Dendritic cell treated with granulocyte-macrophage colony-stimulating factor and Interleukin-4, amounts not matched to agents 40 ng/mL and 50 ng/mL, for 4 days (primary cell): Measurements from ENCODE around the gene SLN.
"Not testable (repeated sequence)": the region's sequence is repeated elsewhere in the genome, so short reads cannot be mapped to it uniquely, and the experiment has no call there.

Experiments
- H3K27ac Mint-ChIP-seq: one replicate; pipeline ENCODE4 v1.8.0; 2022; ENCODE audit warnings: mild to moderate bottlenecking, mixed read lengths
- H3K27me3 Mint-ChIP-seq: one replicate; pipeline ENCODE4 v1.8.0; 2022; ENCODE audit warnings: mild to moderate bottlenecking, mixed read lengths
- H3K36me3 Mint-ChIP-seq: one replicate; pipeline ENCODE4 v1.8.0; 2022; ENCODE audit warnings: low read depth, mixed read lengths
- H3K4me1 Mint-ChIP-seq: one replicate; pipeline ENCODE4 v1.8.0; 2022; ENCODE audit warnings: low read depth, mixed read lengths
- H3K4me3 Mint-ChIP-seq: one replicate; pipeline ENCODE4 v1.8.0; 2022; ENCODE audit warnings: mild to moderate bottlenecking, moderate library complexity, mixed read lengths
- H3K9me3 Mint-ChIP-seq: one replicate; pipeline ENCODE4 v1.8.0; 2022; ENCODE audit warnings: mixed read lengths
- intact Hi-C: fragments of 100-400 bp; cut with micrococcal nuclease; formaldehyde crosslinking; loops from one replicate; pipeline ENCODE4 v1.15.0; 2022

SLN gene

DNA sequence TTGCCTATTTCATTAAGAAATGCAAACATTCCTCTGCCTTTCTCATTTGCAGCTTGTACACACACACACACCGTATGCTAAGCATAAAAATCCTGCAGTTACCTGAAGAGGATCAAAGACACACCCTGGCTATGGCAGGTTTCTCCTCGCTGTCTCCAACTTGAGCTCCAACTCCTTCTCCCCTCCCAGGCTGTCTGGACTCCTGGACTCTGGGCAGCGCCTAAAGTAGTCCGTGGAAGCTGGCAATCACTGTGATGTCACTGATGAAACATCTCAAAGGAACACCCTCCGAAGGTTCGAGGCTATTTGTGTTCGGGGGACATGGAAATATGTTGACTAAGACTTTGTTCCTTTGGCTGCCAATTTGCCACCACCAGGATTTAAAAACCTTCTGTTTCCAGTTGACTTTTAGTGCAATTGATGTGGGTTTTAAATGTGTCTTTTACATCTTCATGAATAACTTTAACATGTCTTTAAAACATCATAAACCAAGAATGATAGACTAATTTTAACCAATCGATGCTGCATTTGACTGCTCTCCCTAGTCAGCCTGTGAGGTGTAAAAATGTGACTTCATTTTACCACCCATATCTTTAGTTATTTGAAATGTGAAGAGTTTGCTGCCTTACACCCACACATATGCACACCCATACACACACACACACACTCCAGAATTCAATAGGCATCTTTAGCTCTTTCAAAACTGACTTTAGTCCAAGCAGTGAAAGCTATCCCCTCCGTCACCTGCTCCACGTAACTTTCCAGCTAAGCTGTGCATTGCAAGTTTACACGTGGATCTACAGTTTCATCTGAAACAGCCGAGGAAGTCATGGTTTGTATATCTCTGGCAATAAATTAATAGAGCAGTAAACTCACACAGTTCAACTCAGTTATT, at the start of gene SLN:
TSS of gene SLN (minus strand) at position 196 of the 895 bp plus-strand sequence.
- no peaks in the 10 kb centered on the region for H3K9me3 Mint-ChIP-seq
- H3K36me3 Mint-ChIP-seq, result no peaks in the 10 kb centered on the region
- no peaks in the 10 kb centered on the region for H3K4me1 Mint-ChIP-seq
- no peak within 1 kb of the TSS for H3K4me3 Mint-ChIP-seq
- intact Hi-C loops, result no loop called here
- no peak within 1 kb of the TSS for H3K27ac Mint-ChIP-seq
- H3K27me3 Mint-ChIP-seq, result peaks cover 9% of the 10 kb centered on the region

DNA sequence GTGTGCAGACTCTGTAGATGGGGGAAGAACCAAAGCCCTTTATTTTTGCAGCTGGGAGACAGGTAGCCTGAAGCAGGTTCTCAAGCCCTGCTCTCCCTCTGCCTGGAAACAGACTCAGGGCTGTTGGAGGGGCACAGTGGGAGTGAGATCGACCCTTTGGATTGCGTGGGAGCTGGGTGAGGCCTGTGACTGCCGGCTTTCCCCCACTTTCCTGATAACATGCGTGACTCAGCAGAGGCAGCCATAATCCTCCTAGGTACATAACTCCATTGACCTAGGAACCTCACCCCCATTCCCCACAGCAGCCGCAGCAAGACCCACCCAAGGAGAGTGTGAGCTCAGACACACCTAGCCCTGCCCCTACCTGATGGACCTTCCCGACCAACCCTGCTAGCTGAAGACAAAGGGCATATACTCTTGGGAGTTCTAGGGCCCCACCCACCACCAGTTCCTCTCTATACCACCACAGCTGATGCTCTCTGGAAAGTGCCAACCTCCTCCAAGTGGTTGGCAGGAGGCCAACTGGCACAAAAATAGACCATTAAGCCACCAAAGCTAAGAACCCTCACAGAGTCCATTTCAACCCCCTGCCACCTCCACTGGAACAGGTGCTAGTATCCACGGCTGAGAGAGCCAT, 47.0 kb upstream of the SLN start:
- intact Hi-C loops, H3K4me3 Mint-ChIP-seq, H3K9me3 Mint-ChIP-seq, H3K27ac Mint-ChIP-seq, H3K4me1 Mint-ChIP-seq, H3K36me3 Mint-ChIP-seq, H3K27me3 Mint-ChIP-seq: not testable (repeated sequence)

DNA sequence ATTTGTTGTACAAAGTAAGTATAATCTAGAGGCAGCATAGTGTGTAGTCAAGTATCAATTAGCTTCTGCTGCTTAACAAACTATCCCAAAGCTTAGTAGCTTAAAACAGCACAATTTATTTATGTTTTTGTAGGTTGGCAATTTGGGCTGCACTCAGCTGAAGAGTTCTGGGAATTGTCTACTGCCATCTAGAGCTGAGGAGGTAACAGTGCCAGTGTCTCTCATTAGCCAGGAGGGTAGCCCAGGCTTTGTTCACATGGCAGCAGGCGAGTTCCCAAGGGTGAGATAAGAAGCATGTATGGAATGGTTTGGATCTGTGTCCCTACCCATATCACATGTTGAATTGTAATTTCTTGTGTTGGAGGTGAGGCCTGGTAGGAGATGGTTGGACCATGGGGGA, 45.8 kb upstream of the SLN start:
- Mint-ChIP-seq H3K9me3 (no peaks in the 10 kb centered on the region), H3K27ac (no peak overlapping the region), H3K27me3 (peaks cover 6% of the 10 kb centered on the region), H3K36me3 (no peaks in the 10 kb centered on the region), H3K4me3 (no peak overlapping the region), H3K4me1 (no peaks in the 10 kb centered on the region)
- intact Hi-C loops, result no loop called here

DNA sequence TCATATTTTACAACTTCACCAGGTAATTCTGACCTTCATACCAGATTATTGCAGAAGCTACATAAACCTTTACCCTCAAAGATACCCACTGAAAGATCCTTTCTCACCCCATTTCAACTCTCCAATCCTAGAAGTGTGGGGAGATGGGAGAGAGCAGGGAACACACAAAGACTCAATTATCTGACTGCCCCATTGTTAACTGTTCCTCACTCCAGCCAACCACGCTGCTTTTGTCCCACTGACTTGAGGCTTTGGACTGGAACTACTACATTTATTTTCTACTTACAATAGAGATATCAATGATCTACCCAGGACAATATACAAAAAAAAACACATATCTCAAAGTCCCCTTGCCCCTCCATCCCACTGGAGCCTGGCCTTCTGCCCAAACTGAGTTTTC, 44.7 kb upstream of the SLN start:
- Mint-ChIP-seq H3K9me3 (no peaks in the 10 kb centered on the region), H3K4me3 (no peak overlapping the region), H3K27ac (no peak overlapping the region), H3K36me3 (no peaks in the 10 kb centered on the region), H3K27me3 (peaks cover 3% of the 10 kb centered on the region), H3K4me1 (no peaks in the 10 kb centered on the region)
- intact Hi-C loops, result no loop called here

DNA sequence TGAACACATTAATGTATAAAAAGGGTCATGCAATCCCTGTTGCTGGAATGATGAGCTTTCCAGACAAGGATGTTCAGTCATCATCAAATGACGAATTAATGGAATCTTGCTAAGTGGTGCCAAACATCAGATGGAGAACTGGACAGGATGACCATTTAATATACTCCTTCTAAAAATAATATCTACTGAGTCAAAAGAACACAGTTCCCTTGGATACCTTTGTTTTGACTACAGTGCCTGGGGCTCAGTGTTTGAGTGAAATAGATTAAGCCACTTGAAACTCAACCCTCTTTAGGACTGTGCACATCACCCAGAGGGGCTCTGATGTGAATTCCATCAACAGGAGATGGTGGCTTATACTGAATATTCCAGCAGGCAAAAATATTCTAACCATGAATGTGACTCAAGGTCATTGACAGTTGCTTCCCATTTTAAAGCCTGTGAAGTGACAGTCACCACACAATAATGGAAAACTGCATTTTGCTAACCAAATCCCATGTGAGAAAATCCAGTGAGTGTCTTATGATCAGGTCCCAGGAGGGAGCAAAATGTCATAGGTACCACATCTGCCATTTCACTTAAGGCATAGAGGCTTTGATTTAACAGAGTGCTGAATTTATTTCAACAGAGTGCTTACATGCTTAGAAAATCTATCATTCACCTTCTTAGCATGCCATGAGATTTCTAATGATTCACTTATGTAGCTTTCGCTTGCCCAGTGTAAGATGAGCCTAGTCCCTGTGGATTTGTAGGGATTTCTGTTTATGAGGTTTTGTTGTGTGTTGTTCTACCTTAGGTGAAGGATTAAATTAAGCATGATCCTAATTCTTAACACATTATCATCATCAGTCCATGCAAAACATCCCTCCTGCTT, 41.3 kb upstream of the SLN start:
- intact Hi-C loops, result no loop called here
- H3K36me3 Mint-ChIP-seq, result no peaks in the 10 kb centered on the region
- peaks cover 9% of the 10 kb centered on the region for H3K27me3 Mint-ChIP-seq
- no peak overlapping the region for H3K4me3 Mint-ChIP-seq
- no peaks in the 10 kb centered on the region for H3K4me1 Mint-ChIP-seq
- H3K27ac Mint-ChIP-seq, result no peak overlapping the region
- H3K9me3 Mint-ChIP-seq, result no peaks in the 10 kb centered on the region

DNA sequence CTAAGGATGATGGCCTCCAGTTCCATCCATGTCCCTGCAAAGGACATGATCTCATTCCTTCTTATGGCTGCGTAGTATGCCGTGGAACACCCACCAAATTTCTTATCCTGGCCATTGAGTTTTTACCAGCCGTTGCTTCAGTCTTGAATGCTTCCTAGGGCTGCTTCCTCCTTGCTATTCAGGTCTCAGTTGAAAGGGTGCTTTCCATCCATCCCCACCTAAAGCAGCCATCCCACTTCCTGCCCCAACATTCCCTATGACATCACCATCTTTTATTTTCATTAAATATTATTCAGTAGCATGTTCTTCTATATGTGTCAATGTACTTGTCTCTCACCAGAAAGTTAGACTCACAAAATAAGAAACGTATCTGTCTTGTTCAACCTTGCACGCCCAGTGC, 40.7 kb upstream of the SLN start:
- Mint-ChIP-seq H3K36me3 (no peaks in the 10 kb centered on the region), H3K4me3 (no peak overlapping the region), H3K9me3 (no peaks in the 10 kb centered on the region), H3K27ac (no peak overlapping the region), H3K4me1 (no peaks in the 10 kb centered on the region), H3K27me3 (peaks cover 12% of the 10 kb centered on the region)
- intact Hi-C loops, result no loop called here

DNA sequence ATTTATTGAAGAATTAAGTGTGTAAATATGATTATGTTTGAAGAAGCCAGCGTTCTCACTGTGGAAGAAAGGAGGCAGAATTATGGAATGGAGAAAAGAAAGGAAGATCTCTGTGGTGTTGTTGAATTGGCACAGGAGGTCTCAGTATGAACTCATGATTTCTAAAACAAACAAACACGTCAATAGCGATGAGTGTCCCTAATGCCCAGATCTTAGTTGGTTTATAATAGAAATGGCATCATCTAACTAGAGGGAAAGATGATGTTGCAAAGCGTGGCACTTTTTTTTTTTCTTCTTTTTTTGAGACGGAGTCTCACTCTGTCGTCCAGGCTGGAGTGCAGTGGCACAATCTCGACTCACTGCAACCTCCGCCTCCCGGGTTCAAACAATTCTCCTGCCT, 39.2 kb upstream of the SLN start:
- no peaks in the 10 kb centered on the region for H3K36me3 Mint-ChIP-seq
- no peaks in the 10 kb centered on the region for H3K9me3 Mint-ChIP-seq
- intact Hi-C loops, result no loop called here
- no peak overlapping the region for H3K27ac Mint-ChIP-seq
- no peak overlapping the region for H3K4me3 Mint-ChIP-seq
- no peaks in the 10 kb centered on the region for H3K4me1 Mint-ChIP-seq
- H3K27me3 Mint-ChIP-seq, result peaks cover 12% of the 10 kb centered on the region

DNA sequence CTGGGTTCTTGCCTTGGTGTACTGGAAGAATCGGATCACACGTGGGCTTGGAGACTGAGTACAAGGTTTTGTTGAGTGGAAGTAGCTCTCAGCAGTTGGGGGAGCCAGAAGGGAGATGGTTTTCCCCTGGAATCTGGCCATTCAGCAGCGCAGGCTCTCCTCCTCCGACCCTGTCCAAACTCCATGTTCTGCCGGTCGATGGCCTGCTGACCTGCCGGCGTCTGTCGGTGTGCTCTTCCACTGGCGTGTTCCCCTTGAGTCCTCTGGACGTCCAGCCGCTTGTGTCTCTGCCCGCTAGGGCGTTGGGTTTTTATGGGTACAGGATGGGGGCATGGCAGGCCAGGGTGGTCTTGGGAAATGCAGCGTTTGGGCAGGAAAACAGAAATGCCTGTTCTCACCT, 38.5 kb upstream of the SLN start:
- Mint-ChIP-seq H3K36me3 (no peaks in the 10 kb centered on the region), H3K27ac (no peak overlapping the region), H3K27me3 (peaks cover 16% of the 10 kb centered on the region), H3K9me3 (no peaks in the 10 kb centered on the region), H3K4me3 (no peak overlapping the region), H3K4me1 (no peaks in the 10 kb centered on the region)
- intact Hi-C loops, result no loop called here

DNA sequence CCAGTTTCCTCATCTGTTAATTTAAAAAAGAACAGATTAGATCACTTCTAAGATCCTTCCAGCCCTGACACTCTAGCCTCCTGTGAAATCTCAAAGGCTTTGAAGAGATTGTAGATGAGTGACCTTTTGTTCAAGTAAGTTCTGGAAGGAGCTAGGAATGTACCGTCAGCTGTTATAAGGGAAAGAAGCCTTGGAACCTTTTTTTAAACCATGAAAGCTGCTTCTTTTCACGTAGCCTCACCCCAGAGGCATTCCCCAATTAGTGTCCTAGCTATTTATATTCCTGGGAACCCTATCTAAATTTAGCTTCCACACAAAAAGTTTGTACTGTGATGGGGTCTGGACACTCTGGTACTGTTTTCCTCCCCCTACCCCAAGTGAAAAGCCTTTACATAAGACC, 35.8 kb upstream of the SLN start:
- Mint-ChIP-seq H3K27me3 (peaks cover 16% of the 10 kb centered on the region), H3K4me1 (no peaks in the 10 kb centered on the region), H3K27ac (no peak overlapping the region), H3K9me3 (no peaks in the 10 kb centered on the region), H3K36me3 (no peaks in the 10 kb centered on the region), H3K4me3 (no peak overlapping the region)
- intact Hi-C loops, result no loop called here

DNA sequence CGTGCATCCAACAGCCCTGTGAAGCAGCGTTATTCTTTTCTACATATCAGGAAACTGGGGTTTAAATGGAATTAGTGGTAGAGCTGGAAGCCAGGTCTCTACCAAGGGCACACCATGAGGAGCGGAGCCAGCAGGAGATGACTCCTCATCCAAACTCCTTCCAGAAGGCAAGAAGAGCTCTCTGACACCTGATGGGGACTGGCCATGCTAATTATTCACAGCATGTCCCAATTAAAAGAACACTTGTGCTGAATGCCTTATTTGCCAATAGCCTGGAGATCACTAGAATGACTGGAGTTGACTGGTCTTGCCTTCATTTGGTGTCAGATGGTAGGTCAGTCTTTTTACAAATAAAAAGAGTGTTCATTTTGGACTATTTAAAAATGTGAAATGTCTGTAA, 32.9 kb upstream of the SLN start:
- Mint-ChIP-seq H3K4me3 (no peak overlapping the region), H3K27me3 (peaks cover 12% of the 10 kb centered on the region), H3K4me1 (no peaks in the 10 kb centered on the region), H3K9me3 (no peaks in the 10 kb centered on the region), H3K36me3 (no peaks in the 10 kb centered on the region), H3K27ac (no peak overlapping the region)
- intact Hi-C loops, result no loop called here

DNA sequence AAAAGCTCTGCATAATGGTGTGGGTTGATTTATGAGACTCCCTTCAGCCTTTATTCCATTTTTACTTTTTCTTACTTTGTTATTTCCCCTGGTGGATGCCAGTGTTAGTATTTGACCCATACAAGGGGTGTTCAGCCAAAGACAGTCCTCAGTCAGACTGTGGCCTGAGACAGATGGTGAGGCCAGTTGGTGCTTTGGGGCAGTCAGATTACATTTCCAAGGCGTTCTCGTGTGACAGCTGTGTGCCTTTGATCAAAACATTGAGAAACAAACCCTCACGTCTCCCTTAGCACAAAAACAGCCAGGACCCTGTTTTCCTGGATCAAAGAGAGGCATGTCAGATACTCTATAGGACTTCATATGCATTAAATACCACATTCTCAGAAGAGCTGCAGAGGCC, 31.3 kb upstream of the SLN start:
- no peak overlapping the region for H3K27ac Mint-ChIP-seq
- H3K4me3 Mint-ChIP-seq, result no peak overlapping the region
- intact Hi-C loops, result no loop called here
- no peaks in the 10 kb centered on the region for H3K36me3 Mint-ChIP-seq
- no peaks in the 10 kb centered on the region for H3K9me3 Mint-ChIP-seq
- no peaks in the 10 kb centered on the region for H3K4me1 Mint-ChIP-seq
- H3K27me3 Mint-ChIP-seq, result peaks cover 7% of the 10 kb centered on the region

DNA sequence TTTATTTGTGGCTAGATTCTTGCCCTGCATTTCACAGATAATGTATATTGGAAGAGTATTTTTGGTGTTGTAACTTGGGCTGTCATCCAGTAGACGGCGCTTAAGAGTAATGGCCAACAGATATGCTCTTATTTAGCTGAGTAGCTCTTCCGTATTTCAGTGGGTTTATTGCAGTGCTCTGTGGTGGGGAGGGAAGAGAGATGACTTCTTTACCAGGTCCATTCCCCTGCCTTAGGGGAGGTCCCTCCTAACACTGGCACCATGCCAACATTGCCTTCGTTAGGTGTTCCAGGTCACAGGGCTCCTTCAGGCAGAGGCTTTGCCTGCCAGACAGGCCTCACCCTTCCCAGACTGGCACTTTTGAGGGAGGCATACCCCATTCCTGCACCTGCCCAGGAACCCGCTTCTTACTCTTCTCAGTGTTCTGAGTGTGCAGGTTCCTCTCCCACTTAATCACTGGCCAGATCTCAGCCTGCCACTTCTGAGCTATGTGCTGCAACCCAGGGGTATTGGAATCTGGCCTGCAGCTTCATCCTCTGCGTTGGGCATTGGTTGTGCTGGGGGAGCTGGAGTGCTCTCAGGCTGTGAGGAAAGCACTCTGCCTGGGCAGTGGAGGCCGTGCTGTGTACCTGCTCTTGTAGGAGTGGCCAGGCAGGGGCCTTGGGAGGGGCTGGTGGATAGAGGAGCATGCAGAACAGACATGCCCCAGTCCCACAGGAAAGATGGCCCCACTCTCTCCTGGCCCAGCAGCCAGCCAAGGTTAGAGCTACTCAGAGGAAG, 29.4 kb upstream of the SLN start:
- peaks cover 4% of the 10 kb centered on the region for H3K27me3 Mint-ChIP-seq
- H3K4me1 Mint-ChIP-seq, result no peaks in the 10 kb centered on the region
- no peak overlapping the region for H3K27ac Mint-ChIP-seq
- intact Hi-C loops, result loop anchor here (2.0 kb wide), 1 partner anchor 156 kb away; no protein-coding TSS in a partner anchor
- no peak overlapping the region for H3K4me3 Mint-ChIP-seq
- no peaks in the 10 kb centered on the region for H3K9me3 Mint-ChIP-seq
- H3K36me3 Mint-ChIP-seq, result no peaks in the 10 kb centered on the region

DNA sequence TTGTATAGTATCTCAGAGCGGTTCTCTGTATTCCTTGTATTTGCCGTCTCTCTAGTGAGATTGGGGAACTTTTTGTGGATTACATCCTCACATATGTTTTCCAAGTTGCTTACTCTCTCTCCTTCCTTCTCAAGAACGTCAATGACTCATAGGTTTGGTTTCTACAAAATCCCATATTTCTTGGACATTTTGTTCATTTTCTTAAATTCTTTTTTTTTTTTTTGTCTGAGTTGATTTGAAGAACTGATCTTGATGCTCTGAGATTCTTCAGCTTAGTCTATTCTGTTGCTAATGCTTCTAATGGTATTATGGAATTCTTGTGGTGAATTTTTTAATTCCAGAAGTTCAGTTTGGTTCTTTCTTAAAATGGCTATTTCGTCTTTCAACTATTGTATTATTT, 28.4 kb upstream of the SLN start:
- Mint-ChIP-seq H3K4me3 (no peak overlapping the region), H3K4me1 (no peaks in the 10 kb centered on the region), H3K9me3 (no peaks in the 10 kb centered on the region), H3K27me3 (no peaks in the 10 kb centered on the region), H3K27ac (no peak overlapping the region), H3K36me3 (no peaks in the 10 kb centered on the region)
- intact Hi-C loops, result loop anchor here (2.0 kb wide), 1 partner anchor 157 kb away; no protein-coding TSS in a partner anchor
